Spleen (tissue), 7 donors: ENCODE measurements around the gene FBXO45.

Experiments used
- POLR2A ChIP-seq, 3 donors: fragments of 450-650 bp; IDR thresholded peaks; one replicate each; pipeline ENCODE4 v1.5.1; 2017; ENCODE audit warnings: antibody characterized with exemption in 3 of 3, mild to moderate bottlenecking in 1 of 3
- POLR2AphosphoS5 ChIP-seq, 3 donors: sonication (generic); formaldehyde crosslinking; IDR thresholded peaks; one replicate each; pipeline ENCODE4 v1.5.1; 2017; ENCODE audit warnings: antibody characterized with exemption in 3 of 3
- TF ChIP-seq, protein P1 (sequence below), 11 experiments: fragments of 200-600 bp in 7 of 11; fragments of 450-650 bp in 4 of 11; sonication (generic) in 4 of 11; IDR thresholded peaks in 8 of 11; conservative IDR thresholded peaks in 3 of 11; 1 replicate in 7 of 11; 2 replicates in 4 of 11; pipeline versions ENCODE4 v1.4.0 to v1.8.0; 2016 to 2021; ENCODE audit warnings: antibody characterized with exemption in 11 of 11, inconsistent platforms in 4 of 11, mild to moderate bottlenecking in 1 of 11
- donor health status: DM: no; HTN: no; CAD: no; lungs with moderate emphysema.
- donor health status: DM: no; HTN: no; CAD: no.
- donor health status: DM: no; HTN: no; CAD: no.

GRCh38 chr3:196634829-196635228 lies 66.4 kb downstream of the FBXO45 start:
- TF ChIP-seq, protein P1, sequence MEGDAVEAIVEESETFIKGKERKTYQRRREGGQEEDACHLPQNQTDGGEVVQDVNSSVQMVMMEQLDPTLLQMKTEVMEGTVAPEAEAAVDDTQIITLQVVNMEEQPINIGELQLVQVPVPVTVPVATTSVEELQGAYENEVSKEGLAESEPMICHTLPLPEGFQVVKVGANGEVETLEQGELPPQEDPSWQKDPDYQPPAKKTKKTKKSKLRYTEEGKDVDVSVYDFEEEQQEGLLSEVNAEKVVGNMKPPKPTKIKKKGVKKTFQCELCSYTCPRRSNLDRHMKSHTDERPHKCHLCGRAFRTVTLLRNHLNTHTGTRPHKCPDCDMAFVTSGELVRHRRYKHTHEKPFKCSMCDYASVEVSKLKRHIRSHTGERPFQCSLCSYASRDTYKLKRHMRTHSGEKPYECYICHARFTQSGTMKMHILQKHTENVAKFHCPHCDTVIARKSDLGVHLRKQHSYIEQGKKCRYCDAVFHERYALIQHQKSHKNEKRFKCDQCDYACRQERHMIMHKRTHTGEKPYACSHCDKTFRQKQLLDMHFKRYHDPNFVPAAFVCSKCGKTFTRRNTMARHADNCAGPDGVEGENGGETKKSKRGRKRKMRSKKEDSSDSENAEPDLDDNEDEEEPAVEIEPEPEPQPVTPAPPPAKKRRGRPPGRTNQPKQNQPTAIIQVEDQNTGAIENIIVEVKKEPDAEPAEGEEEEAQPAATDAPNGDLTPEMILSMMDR (IDR thresholded peaks at IDR 0.05 in 8 of 11, conservative IDR thresholded peaks at IDR 0.05 in 3 of 11) = no peak
- no peak for TF ChIP-seq POLR2A (IDR thresholded peaks at IDR 0.05)
- no peak for TF ChIP-seq POLR2AphosphoS5 (IDR thresholded peaks at IDR 0.05)
